Astrocyte (in vitro differentiated cells and primary cell): Measurements from ENCODE around the gene MOB3A.

ENCODE experiments used
- CTCF ChIP-seq: IDR thresholded peaks from 2 replicates; pipeline ENCODE4 v1.5.1; 2011; ENCODE audit warnings: low read depth, mild to moderate bottlenecking, inconsistent platforms, low read length, moderate library complexity; ENCODE audit not compliant: insufficient read depth
- EZH2 ChIP-seq: IDR thresholded peaks from 2 replicates; pipeline ENCODE4 v1.6.1; 2012; ENCODE audit warnings: mild to moderate bottlenecking, low read length, inconsistent platforms; ENCODE audit not compliant: insufficient read depth

GRCh38 chr19:2055931-2056836 is 39.9 kb downstream of the MOB3A start:
- TF ChIP-seq CTCF, result no peak
- TF ChIP-seq EZH2, result no peak
